H1 (cell line): Measurements from ENCODE around the gene SIPA1L3. TPM values are rescaled to one million over a fixed set of nuclear protein-coding genes. Genes with fewer than 3 reads are reported as not detected.

Source experiments
- POLR2A ChIP-seq, 2 experiments: IDR thresholded peaks; 1 replicate in 1 of 2; 2 replicates in 1 of 2; pipeline ENCODE4 v1.6.1; 2011; ENCODE audit warnings: low read depth in 2 of 2, low read length in 2 of 2, mild to moderate bottlenecking in 2 of 2; ENCODE audit errors: control extremely low read depth in 1 of 2
- RXRA ChIP-seq: IDR thresholded peaks from 2 replicates; pipeline ENCODE4 v1.6.1; 2011; ENCODE audit warnings: low read depth, mild to moderate bottlenecking, low read length, moderate library complexity; ENCODE audit not compliant: insufficient read depth
- TAF1 ChIP-seq: IDR thresholded peaks from 2 replicates; pipeline ENCODE4 v1.6.1; 2011; ENCODE audit warnings: mild to moderate bottlenecking, low read depth, low read length
- polyA plus RNA-seq, 7 experiments: library from polyadenylated mRNA; depleted of rRNA in 3 of 7; stranded (reverse) in 5 of 7; unstranded in 2 of 7; fragments of >200 nt in 5 of 7; fragments of 200-250 nt in 2 of 7; gene quantifications; 1 replicate in 5 of 7; 2 replicates in 1 of 7; 4 replicates in 1 of 7; pipeline versions ENCODE4 v1.2.1 to v1.2.3, GENCODE V29; 2011 to 2013; ENCODE audit warnings: missing spikeins in 2 of 7, mixed read lengths in 2 of 7
- total RNA-seq: library from RNA; stranded (reverse); fragmentation: NEBNext Ultra II Directional; extraction: Animal tissue kit (Norgen Biotek cat#: 25700); gene quantifications from 2 replicates; pipeline ENCODE4 v1.2.1, GENCODE V29; 2021
- TF ChIP-seq, protein P1 (sequence below): IDR thresholded peaks from 2 replicates; pipeline ENCODE4 v1.6.1; 2012; ENCODE audit warnings: inconsistent platforms
- TF ChIP-seq, protein P2 (sequence below), 3 experiments: IDR thresholded peaks; 1 replicate in 2 of 3; 2 replicates in 1 of 3; pipeline versions ENCODE4 v1.5.1 to v1.6.1; 2011; ENCODE audit warnings: low read length in 3 of 3, mild to moderate bottlenecking in 3 of 3, inconsistent platforms in 2 of 3, low read depth in 1 of 3, moderate library complexity in 1 of 3; ENCODE audit not compliant: insufficient read depth in 1 of 3; ENCODE audit errors: control extremely low read depth in 1 of 3

The SIPA1L3 gene
- total and polyA plus RNA-seq, 2 of the 8 experiments (the other 6 are each of a cell fraction or from before 2014, with no cell fraction given) = 15.0 to 54.9 TPM

DNA sequence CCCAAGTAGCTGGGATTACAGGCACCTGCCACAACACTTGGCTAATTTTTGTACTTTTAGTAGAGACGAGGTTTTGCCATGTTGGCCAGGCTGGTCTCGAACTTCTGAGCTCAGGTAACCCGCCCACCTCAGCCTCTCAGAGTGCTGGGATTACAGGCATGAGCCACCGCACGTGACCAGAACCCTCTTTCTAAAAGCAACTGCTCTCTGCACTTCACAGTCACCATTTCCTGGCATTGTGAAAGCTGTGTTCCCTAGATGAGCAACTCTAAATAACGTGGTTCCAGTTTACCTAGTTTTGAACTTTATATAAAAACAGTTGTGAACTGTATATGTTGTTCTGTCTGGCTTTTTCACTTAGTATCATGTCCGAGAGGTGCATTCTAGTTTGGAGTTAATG, 152.9 kb downstream of the SIPA1L3 start (continued):
- TF ChIP-seq, protein P1, sequence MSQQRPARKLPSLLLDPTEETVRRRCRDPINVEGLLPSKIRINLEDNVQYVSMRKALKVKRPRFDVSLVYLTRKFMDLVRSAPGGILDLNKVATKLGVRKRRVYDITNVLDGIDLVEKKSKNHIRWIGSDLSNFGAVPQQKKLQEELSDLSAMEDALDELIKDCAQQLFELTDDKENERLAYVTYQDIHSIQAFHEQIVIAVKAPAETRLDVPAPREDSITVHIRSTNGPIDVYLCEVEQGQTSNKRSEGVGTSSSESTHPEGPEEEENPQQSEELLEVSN = no peak
- TF ChIP-seq TAF1 (no peak), RXRA (no peak), POLR2A (IDR thresholded peaks at IDR 0.05; ENCODE audit: control extremely low read depth in 1 of 2, low read depth in 2 of 2, low read length in 2 of 2) (no peak)
- TF ChIP-seq, protein P2, sequence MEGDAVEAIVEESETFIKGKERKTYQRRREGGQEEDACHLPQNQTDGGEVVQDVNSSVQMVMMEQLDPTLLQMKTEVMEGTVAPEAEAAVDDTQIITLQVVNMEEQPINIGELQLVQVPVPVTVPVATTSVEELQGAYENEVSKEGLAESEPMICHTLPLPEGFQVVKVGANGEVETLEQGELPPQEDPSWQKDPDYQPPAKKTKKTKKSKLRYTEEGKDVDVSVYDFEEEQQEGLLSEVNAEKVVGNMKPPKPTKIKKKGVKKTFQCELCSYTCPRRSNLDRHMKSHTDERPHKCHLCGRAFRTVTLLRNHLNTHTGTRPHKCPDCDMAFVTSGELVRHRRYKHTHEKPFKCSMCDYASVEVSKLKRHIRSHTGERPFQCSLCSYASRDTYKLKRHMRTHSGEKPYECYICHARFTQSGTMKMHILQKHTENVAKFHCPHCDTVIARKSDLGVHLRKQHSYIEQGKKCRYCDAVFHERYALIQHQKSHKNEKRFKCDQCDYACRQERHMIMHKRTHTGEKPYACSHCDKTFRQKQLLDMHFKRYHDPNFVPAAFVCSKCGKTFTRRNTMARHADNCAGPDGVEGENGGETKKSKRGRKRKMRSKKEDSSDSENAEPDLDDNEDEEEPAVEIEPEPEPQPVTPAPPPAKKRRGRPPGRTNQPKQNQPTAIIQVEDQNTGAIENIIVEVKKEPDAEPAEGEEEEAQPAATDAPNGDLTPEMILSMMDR (IDR thresholded peaks at IDR 0.05; ENCODE audit: control extremely low read depth in 1 of 3, insufficient read depth in 1 of 3, low read depth in 1 of 3, low read length in 3 of 3) = no peak
